Left cardiac atrium (tissue), 4 donors: ENCODE measurements around the gene L3MBTL4. TPM values are rescaled to one million over a fixed set of nuclear protein-coding genes. Genes with fewer than 3 reads are reported as not detected.

Experiments used
- ATAC-seq, 2 donors: fragments of 200-7000 bp; cut with Tn5 transposase; one replicate each; pipeline ENCODE4 v1.9.1; 2020; ENCODE audit warnings: mild to moderate bottlenecking in 2 of 2, moderate library complexity in 2 of 2
- DNase-seq: peaks from one replicate; pipeline ENCODE4 v3.0.0-alpha.2; 2020
- intact Hi-C, 2 donors: fragments of 100-400 bp; cut with DNase I; formaldehyde crosslinking; loops; one replicate each; pipeline versions ENCODE4 v1.14.1 to v1.15.1; 2022 to 2023
- long read RNA-seq: library from polyadenylated mRNA; unstranded; transcript quantifications from one replicate; pipeline ENCODE4 v2.0.0, GENCODE V29; 2021
- total RNA-seq, 2 donors: library from RNA; stranded (reverse); fragmentation: NEBNext Ultra II Directional; extraction: Animal tissue kit (Norgen Biotek cat#: 25700); gene quantifications; one replicate each; pipeline ENCODE4 v1.2.1, GENCODE V29; 2021
- donor health status: DM: no; HTN: yes; CAD: no.
- donor health status: DM: no; HTN: yes; CAD: no; lungs with severe emphysema.
- donor health status: DM: yes; HTN: yes; CAD: no.
- donor health status: Dilated cardiomyopathy.

The L3MBTL4 gene
- 10 to 100 TPM; 15.1 to 19.1 TPM for total RNA-seq
- long read RNA-seq, full-length matches to known transcripts: 9 of 24 reads
- long read RNA-seq, partial matches to known transcripts: 0 of 24 reads
- long read RNA-seq, other reads (novel, unspliced or antisense): 15 of 24 reads

DNA sequence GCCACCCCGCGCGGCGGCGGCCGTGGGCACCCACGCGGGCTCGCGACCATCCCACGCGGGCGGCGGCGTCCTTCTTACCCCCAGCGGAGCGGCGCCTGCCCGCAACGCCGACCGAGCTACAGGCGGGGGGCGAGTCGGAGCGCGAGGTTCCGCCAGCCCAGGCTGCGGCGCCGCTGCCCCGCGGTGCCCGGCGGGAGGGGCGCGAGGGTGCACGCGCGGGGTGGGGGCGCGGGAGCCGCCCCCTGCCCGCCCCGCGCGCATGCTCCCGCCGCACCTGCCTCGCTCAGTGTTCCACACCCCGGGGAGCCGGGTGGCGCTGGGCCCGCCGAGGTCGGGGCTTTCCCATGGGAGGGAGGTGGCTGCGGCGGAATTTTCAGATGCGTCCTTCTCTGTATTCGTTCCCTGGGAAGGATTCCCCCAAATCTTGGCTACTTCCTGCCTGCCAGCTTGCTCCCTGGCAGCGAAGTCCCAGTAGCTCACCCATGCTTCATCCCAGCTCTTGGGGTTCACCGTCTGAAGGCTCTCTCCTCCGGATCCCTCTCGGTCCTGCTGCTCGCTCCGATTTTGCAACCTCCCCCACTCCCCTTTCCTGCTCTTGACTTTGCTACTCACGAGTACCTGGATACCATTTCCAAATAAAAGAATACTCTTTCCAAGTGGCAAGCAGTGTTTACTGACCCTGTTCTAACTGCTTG lies at the start of gene L3MBTL4:
L3MBTL4 (minus strand) TSS at position 189 of the 695 bp plus-strand sequence. CDS start 103,286 bp downstream, outside the sequence.
- DNase-seq: peak; percentile 56
- peak; percentile 81 to 82 for ATAC-seq
- intact Hi-C loops: loop anchor here in 1 of 2 donors (10.0 kb wide), 1 partner anchor 540 kb away; no protein-coding TSS in a partner anchor

DNA sequence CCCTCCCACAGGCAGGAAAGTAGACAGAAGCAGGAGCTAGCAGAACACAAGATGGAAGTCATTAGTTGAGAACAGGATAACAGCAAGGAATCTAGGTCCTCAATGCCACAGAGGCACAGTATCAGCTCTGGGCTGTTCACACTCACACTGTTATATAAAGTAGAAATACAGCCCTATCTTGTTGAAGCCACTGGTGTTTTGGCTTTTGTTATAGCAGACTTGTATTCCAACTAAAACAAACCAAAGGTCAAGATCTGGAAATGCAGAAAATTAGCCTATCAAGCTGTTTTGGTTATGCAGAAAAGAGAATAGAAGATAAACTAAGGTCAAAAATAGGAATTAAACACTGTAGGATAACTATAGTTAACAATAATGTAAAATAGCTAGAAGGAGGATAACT lies 37.5 kb upstream of the L3MBTL4 start:
- intact Hi-C loops: no loop called here

DNA sequence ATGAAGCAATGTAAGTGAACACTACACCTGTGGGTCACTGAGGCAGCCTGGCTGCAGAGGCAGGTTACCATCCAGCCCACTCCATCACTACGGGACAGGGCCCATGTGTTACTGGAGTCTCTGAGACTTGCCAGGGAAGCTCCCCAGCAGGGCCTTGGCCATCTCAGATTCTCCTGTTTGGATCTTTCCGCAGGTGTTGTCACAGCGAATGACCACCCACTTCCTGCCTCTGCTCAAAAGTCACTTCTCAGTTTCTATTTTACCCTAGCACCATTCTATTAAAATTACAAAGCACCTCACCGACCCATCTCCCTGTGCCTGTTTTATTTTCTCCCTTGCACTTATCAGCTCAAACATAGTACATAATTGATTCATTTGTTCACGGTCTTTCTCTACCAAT lies 34.5 kb upstream of the L3MBTL4 start:
- DNase-seq (no peak), ATAC-seq (no peak)
- intact Hi-C loops: no loop called here

More for the DNA sequence above, 37.5 kb upstream of the L3MBTL4 start:
- ATAC-seq (no peak), DNase-seq (no peak)

DNA sequence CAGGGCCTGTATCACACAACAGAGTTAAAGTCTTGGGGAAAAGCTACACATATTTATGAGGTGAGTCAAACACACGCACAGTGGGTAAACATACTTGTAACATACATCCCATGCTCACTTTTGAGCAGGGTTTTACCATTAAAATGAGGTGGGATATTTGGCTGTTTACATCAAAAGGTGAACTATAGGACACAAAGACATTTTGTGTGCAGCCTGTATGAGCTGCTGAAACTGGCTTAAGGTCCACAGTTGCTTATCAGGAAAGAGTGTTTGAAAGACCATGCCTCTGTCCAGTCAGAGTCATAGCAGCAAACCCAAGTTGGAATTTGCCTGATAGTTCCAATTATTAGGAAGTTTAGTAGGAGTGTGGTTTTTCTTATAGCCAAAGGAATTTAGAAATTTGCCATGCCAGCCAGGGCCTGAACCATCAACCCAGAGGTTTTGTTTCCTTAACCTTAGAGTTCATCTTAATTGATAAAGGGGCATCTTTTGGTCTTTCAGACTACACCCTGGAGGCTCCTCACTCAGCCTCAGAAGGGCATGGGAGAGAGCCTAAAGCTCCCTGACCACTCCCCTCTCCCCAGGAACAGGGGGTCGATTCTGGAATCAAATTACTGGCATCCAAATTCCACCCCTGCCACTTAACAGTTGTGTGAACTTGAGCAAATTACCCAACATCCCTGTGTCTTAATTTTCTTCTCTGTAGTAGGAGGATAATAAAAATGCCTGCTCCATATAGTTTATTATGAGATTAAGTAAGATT lies 29.9 kb upstream of the L3MBTL4 start:
- no peak for ATAC-seq
- intact Hi-C loops: no loop called here

DNA sequence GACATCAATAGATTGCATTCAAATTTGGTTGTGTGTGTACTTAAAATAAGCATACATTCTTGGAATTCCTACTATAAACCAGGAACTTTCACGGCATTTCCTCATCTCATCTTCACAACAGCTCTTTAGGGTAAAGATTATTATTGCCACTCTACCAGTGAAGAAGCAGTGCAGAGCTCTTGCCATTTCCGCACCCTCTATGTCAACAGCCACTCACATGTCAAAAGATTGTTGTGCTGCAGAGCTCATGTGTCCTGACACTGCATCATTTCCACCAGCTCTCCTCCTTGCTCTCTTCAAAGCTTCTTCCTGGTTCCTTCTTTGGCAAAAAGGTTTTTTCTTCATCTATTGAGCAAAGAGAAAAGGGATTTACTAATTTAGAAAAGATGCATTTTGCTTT lies 26.5 kb upstream of the L3MBTL4 start:
- no peak for ATAC-seq
- DNase-seq: no peak
- intact Hi-C loops: no loop called here

More for the DNA sequence above, 29.9 kb upstream of the L3MBTL4 start:
- DNase-seq: no peak

DNA sequence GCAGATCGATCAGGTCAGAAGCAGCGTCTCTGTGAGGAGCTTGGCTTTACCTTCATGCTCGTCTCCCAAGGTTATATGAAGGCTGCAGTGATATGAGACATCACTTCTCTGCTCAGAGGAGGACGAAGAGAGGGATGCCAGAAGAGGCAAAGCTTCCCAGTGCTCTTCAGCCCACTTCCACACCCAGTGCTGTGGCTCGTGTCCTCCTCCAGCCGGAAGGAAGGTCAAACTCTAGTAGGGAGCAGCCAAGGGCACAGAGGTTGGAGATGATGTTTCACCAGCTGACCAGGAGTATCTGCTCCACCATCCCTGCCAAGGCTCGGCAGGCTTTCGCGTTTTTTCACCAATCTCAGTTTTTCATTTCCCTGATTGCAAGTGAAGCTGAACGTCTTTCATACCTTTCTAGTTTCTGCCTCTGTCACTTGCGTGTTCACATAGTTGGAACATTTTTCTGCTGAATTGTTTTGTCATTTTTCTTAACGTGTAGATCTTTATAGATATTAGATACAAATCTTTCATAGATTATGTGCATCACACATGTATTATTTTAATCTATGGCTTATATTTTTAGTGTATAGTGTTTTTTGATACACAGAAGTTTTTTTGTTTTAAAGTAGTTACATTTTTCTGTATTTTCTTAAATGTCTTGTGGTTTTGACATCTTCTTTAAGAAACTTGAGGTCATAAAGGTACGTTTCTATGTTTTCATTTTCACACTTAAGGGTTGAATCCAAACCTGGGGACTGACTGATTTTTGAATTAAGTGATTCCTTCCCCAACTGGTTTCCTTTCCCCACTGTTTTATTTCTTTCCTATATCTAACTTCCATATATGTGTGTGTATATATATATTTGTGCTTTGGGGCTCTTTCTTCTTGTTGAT lies 23.5 kb upstream of the L3MBTL4 start:
- no peak for ATAC-seq
- DNase-seq: no peak

DNA sequence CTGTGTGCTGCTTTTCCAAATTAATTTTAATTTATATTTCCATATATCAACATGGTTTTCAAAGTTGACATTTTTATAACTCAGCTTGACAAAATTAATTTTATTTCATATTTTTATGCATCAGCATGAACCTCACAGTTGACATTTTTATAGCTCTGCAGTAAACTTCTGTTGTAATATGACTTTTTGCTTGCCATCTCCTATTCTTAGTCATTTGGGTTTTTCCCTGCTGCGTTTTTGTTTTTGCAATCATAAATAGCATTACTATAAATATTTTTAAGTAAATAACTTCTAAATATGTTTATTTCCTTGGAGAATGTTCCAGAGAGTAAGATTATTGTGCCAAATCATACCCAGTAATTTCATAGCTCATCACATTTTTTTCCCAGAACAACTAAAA lies 21.0 kb upstream of the L3MBTL4 start:
- ATAC-seq (no peak), DNase-seq (no peak)
- intact Hi-C loops: no loop called here

More for the DNA sequence above, 23.5 kb upstream of the L3MBTL4 start:
- intact Hi-C loops: no loop called here

DNA sequence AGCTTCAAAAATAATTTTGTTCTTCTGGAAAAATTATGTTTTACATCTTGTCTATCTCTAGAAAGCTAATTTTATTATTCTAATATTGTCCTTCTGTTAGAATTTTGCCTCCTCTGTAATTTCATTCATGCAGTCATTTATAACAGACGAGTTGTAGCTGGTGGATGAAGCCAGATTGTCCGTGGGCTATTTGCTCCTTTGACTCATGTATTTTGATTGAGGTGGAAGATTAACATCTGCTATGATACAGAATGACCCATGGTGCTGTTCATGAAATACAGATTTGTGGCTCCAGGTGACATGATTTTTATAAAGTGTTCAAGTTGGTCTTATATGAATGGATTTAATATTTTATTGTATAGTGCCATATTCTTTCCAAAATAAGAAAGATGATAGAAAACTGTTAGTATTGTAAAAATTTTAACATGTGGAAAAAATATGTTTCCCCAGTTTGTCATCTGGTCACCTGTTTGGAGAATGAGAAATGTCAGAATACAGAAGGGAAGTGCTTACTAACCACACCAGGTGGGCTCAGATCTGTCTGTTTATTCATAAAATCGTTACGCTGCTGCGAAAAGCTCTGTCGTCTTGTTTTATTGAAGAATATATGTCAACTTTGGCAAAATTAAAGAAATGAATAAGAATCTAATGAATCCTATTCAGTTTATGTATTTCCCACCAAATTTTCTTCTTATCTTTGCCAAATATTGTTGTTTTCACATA lies 20.4 kb upstream of the L3MBTL4 start:
- intact Hi-C loops: no loop called here

DNA sequence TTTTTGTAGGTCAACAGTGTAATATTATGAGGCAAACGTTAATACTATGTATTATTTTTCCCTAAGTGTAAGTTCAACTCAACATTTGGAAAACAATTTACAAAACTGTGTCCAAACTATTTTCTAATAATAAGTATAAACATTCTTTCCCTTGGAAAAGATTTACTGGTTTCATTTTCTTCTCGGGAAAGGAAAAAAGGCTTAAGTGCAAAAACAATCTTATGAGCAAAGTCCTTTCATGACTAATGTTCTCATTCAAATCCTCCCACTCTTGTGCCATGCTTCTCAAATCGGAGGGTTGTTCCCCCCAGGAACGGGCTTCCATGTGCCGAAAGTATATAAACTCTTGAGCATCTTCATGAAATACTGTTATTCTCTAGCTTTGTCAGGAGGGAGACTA lies 19.8 kb upstream of the L3MBTL4 start:
- intact Hi-C loops: no loop called here
- DNase-seq (no peak), ATAC-seq (no peak)

More for the DNA sequence above, 20.4 kb upstream of the L3MBTL4 start:
- no peak for ATAC-seq
- no peak for DNase-seq

DNA sequence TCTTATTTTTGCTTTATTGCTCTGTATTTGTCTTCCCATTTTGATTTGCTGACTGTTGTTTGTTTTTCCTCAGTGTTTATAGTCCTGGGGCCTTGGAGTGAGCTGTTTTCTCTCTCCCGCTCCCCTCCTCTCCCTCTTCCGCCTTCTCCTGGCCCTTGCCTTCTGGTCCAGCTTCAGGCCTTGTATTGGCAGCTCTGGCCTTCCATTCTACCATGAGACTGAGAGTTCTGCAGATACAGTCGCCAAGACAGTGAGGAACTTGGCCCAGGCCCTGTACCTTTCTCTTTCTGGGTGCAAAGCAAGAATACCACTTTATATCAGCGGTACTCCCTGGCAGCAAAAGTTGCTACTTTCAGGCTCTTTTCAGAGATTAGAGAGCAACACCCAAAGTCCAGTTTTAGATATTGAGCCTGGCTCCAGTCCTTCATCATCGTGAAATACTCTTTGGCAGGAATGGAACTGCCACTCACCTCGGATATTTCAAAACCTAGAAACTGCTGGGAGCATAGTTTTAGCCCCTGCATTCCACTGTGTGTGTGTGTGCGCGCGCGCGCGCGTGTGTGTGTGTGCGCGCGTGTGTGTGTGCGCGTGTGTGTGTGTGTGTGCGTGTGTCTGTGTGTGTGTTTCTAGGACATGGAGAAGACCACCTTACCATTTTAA lies 17.1 kb upstream of the L3MBTL4 start:
- intact Hi-C loops: no loop called here
- DNase-seq (no peak), ATAC-seq (peak; percentile 27 to 64)

DNA sequence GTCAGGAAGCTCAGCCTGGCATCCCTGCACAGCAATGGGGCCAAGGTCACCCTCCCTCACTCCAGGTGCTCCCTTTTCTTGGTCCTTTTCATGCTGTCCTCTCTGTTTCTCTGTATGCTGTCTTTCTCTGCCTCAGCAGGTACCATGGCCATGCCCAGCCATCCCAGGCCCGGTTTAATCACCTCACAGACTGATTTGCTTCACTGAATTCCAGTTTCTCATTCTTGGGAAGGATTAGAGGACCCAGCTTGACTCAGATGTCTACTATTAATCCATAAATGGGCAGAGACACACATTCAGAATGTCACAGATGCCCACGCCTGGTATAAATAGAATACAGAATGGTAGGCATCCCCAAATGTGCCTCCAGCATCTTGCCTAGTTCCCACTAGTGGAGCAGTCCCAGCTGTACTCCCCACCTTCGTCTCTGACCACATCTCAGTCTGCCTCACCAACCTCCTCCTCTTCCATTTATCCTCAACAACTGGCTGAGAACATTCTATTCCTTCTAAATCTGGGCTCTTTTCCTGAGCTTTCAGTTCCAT lies 14.2 kb upstream of the L3MBTL4 start:
- DNase-seq: no peak
- peak; percentile 22 to 55 for ATAC-seq
- intact Hi-C loops: loop anchor here in 1 of 2 donors (10.0 kb wide), 2 partner anchors 294 to 374 kb away; no protein-coding TSS in a partner anchor

DNA sequence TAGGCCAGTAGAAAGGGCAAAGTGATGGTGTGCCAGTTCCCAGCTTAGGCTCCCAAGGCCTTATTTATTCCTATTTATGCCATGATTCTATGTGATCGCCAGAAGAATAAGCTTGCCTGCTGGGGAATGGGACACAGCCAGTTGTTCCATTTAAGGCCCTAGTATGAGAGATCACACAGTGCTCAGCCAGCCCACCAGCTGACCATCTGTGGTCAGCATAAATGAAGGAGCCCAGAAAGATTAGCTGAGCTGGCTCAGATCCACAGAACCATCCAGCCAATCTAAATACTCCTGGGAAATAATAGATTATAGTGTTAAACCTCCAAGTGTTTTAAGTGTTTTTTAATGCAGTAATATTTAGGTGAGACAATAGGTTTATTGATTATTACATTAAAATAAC lies 12.6 kb upstream of the L3MBTL4 start:
- intact Hi-C loops: loop anchor here in 1 of 2 donors (10.0 kb wide), 2 partner anchors 292 to 372 kb away; no protein-coding TSS in a partner anchor
- DNase-seq: no peak
- ATAC-seq: no peak

DNA sequence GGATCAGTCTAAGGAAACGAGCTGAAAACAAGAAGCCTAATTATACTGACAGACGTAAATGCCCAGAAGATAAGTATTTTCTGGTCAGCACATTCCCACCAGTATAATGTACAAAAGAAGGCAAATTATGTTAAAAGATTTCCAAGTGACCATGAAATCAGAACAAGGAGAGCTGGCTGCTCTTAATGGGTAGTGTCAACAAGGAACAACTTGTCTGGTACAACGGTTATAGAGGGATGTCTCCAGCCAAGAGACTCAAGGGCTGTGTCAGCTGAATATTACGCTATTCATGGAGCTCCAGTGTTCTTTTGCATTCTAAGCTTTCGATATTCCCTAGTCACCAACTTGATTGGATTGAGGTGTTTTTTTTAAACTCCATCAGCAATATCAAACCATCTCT lies 8.6 kb upstream of the L3MBTL4 start:
- DNase-seq (no peak), ATAC-seq (peak in 1 of 2 donors; percentile 24)
- intact Hi-C loops: loop anchor here in 1 of 2 donors (10.0 kb wide), 2 partner anchors 288 to 368 kb away; no protein-coding TSS in a partner anchor

DNA sequence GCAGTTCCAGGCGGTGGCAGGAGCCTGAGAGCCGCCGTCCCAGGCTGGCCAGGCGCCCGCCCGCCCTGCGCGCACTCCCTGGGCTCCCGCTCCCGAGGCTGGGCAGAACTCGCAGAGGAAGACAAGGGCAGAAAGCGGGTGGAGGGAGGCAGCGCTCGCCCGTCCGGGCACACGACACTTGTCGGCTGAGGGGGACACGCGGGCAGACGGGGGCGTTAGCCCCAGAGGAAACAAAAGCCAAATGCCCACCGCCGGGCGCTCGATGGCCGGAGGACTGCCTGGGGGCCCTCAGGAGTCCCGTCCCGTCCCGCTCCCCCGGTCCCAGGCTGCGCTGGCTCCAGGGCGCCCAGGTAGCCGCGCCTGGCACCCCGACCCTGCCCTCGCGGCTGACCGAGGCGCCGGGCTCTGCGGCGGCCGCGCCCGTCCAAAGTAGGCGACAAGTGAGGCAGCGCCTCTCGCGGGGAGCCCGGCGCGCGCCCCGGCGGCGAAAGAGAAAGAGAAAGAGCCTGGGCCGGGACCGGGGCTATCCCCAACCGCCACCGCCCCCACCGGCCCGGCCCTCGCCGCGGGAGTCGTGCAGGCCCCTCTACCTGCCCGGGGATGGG lies 491 bp downstream of the L3MBTL4 start:
- ATAC-seq: peak; percentile 90
- intact Hi-C loops: loop anchor here in 1 of 2 donors (10.0 kb wide), 1 partner anchor 539 kb away; no protein-coding TSS in a partner anchor
- DNase-seq: peak; percentile 79

DNA sequence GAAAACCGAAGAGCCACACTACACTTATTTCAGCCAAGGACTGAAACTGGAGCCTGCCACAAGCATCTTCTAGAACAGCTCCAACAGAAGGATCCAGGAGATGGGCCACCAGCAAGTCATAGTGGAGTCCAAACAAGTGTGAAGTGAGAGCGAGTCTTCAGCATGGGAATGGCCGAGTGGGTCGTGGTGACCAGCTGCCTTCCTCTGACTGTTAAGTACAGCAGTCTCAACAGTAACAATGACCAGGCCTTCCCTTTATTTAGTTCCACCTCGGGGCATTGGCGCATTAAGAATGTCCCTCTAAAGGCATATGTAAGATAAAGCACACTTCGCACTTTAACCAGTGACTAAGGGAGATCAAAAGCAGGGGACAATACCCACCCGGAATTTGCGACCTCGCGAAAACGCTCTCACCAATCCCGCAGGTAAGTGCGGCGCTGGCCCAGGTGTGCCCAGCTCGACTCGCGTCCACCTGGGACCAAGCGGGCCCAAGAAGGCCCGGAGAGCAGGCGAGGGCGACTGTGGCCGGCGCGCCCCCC lies 1.1 kb downstream of the L3MBTL4 start:
- peak; percentile 14 to 15 for ATAC-seq
- intact Hi-C loops: loop anchor here in 1 of 2 donors (10.0 kb wide), 1 partner anchor 539 kb away; no protein-coding TSS in a partner anchor
- no peak for DNase-seq

DNA sequence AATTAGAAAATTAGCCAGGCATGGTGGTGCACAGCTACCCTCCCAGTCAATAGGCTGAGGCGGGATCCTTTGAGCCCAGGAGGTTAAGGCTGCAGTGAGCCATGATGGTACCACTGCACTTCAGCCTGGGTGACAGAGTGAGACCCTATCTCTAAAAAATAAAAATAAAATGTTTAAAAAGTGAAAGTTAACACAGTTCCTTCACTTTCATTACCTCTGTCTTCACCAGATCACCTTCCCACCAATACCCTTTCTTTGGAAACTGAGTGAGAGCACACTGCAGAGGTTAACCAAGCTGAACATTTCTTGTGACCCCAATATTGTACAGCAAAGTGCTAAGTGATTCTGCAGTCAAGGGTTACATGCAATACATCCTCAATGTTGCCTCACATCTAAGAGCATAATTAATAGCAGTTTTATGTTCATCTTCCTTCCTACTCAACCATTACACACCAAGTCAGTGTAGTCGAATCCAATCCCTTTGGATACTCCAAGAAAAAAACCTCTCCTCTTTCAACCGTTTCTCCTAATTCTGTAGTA lies 1.7 kb downstream of the L3MBTL4 start:
- intact Hi-C loops: loop anchor here in 1 of 2 donors (10.0 kb wide), 1 partner anchor 538 kb away; no protein-coding TSS in a partner anchor
- ATAC-seq: no peak

More for the DNA sequence above, 1.7 kb downstream of the L3MBTL4 start:
- DNase-seq: no peak
